GM12892 (cell line): ENCODE measurements around the gene ADGRA1.

Experiments used
- POLR2A ChIP-seq: IDR thresholded peaks from 2 replicates; pipeline ENCODE4 v1.6.1; 2011; ENCODE audit warnings: low read depth, low read length, control low read depth
- POLR2AphosphoS5 ChIP-seq: IDR thresholded peaks from 2 replicates; pipeline ENCODE4 v1.6.1; 2011; ENCODE audit warnings: low read depth, low read length, control low read depth
- TAF1 ChIP-seq: IDR thresholded peaks from 2 replicates; pipeline ENCODE4 v1.6.1; 2011; ENCODE audit warnings: low read depth, mild to moderate bottlenecking, control low read depth, low read length, borderline replicate concordance

DNA sequence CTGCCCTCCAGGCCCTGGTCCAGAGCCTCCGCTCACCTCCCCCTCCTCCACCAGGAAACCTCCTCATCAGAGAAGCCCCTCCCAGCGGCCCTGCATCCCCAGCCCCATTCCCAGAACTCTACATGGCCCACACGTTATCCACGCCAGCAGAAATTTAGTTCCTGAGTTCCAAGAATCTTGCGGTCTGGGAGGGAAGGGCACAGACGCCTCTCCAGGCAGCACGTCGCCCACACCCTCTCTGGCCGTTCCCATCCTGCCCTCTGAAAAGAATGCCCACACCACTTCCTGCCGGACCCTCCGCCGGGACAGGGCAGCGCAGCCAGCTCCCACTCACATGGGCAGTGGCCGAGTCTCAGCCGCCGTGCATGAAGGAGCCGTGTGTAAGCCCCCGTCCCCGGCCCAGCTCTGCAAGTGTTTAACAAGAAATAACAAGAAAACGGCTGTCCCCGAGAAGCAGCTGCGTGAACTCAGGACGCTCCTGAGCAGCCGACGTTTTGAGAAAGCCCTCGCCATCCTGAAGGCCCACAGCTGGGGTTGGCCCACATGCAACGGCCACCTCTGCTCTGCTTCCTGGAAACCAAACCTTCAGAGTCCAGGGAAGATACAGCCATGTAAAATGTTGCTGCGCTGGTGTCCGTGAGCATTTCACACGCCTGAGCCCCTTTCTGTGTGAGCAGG lies 17.4 kb downstream of the ADGRA1 start:
- no peak for TF ChIP-seq POLR2A
- TF ChIP-seq TAF1: no peak
- TF ChIP-seq POLR2AphosphoS5: no peak
